KMS-11 (cell line): ENCODE results near the gene LIG4.
A peak's percentile ranks its signal among the peaks of the same experiment; 100 is the strongest.

ENCODE experiments used
- H2AFZ ChIP-seq: fragments of 200-600 bp; sonication (generic); 2 replicates; pipeline ENCODE4 v1.6.1; 2016; ENCODE audit warnings: antibody characterized with exemption, mixed run types, low read depth
- H3K27ac ChIP-seq: fragments of 200-600 bp; sonication (generic); 2 replicates; pipeline ENCODE4 v1.6.1; 2016; ENCODE audit warnings: mild to moderate bottlenecking, mixed run types
- H3K27me3 ChIP-seq: fragments of 200-600 bp; sonication (generic); 2 replicates; pipeline ENCODE4 v1.6.1; 2017; ENCODE audit warnings: mild to moderate bottlenecking, low read depth, mixed run types, moderate library complexity; ENCODE audit not compliant: insufficient read depth
- H3K36me3 ChIP-seq: fragments of 200-600 bp; sonication (generic); 2 replicates; pipeline ENCODE4 v1.6.1; 2017; ENCODE audit warnings: mild to moderate bottlenecking, mixed run types; ENCODE audit not compliant: insufficient read depth
- H3K4me1 ChIP-seq: fragments of 200-600 bp; sonication (generic); 2 replicates; pipeline ENCODE4 v1.6.1; 2016; ENCODE audit warnings: mild to moderate bottlenecking, low read depth, mixed run types; ENCODE audit not compliant: poor library complexity, severe bottlenecking
- H3K4me2 ChIP-seq: fragments of 200-600 bp; sonication (generic); 2 replicates; pipeline ENCODE4 v1.7.0; 2016; ENCODE audit warnings: mild to moderate bottlenecking, mixed run types
- H3K4me3 ChIP-seq: fragments of 200-600 bp; sonication (generic); IDR thresholded peaks from 2 replicates; pipeline ENCODE4 v1.6.1; 2017; ENCODE audit warnings: low read depth, low read length, mixed read lengths; ENCODE audit not compliant: insufficient read depth
- H3K79me2 ChIP-seq: fragments of 200-600 bp; sonication (generic); 2 replicates; pipeline ENCODE4 v1.6.1; 2016; ENCODE audit warnings: low read depth, mixed run types; ENCODE audit not compliant: insufficient read depth
- H3K9ac ChIP-seq: fragments of 200-600 bp; sonication (generic); 2 replicates; pipeline ENCODE4 v1.6.1; 2016; ENCODE audit warnings: mild to moderate bottlenecking, mixed run types
- H4K20me1 ChIP-seq: fragments of 200-600 bp; sonication (generic); 2 replicates; pipeline ENCODE4 v1.6.1; 2016; ENCODE audit warnings: mild to moderate bottlenecking, mixed run types; ENCODE audit not compliant: insufficient read depth
- CTCF ChIP-seq: fragments of 200-600 bp; sonication (generic); conservative IDR thresholded peaks from 2 replicates; pipeline ENCODE4 v1.6.1; 2017; ENCODE audit warnings: low read depth, mild to moderate bottlenecking, antibody characterized with exemption, low read length, moderate library complexity, mixed read lengths

Gene LIG4

GRCh38 chr13:108230377-108230776 is 15.0 kb upstream of the LIG4 start:
- H4K20me1 ChIP-seq: no peaks in the 10 kb centered on the region
- peaks cover 6% of the 10 kb centered on the region for H3K4me1 ChIP-seq
- no peak for TF ChIP-seq CTCF
- no peak overlapping the region for H2AFZ ChIP-seq
- no peaks in the 10 kb centered on the region for H3K79me2 ChIP-seq
- no peaks in the 10 kb centered on the region for H3K27me3 ChIP-seq
- no peak overlapping the region for H3K4me3 ChIP-seq
- no peak overlapping the region for H3K9ac ChIP-seq
- no peak overlapping the region for H3K4me2 ChIP-seq
- no peaks in the 10 kb centered on the region for H3K36me3 ChIP-seq
- H3K27ac ChIP-seq: no peak overlapping the region

GRCh38 chr13:108227651-108228272 is 12.4 kb upstream of the LIG4 start:
- peak; percentile 66 for TF ChIP-seq CTCF
- no peak overlapping the region for H3K9ac ChIP-seq
- no peak overlapping the region for H3K4me3 ChIP-seq
- no peaks in the 10 kb centered on the region for H3K36me3 ChIP-seq
- H3K27me3 ChIP-seq: no peaks in the 10 kb centered on the region
- H4K20me1 ChIP-seq: no peaks in the 10 kb centered on the region
- no peak overlapping the region for H3K27ac ChIP-seq
- no peaks in the 10 kb centered on the region; the same call in 1 of the 2 replicates for H3K79me2 ChIP-seq
- no peak overlapping the region for H3K4me2 ChIP-seq
- H3K4me1 ChIP-seq: peaks cover 12% of the 10 kb centered on the region
- H2AFZ ChIP-seq: no peak overlapping the region

- no peak overlapping the region for H2AFZ ChIP-seq
- no peak overlapping the region for H3K27ac ChIP-seq
- H3K9ac ChIP-seq: no peak overlapping the region
- no peak overlapping the region for H3K4me3 ChIP-seq
- no peaks in the 10 kb centered on the region for H3K36me3 ChIP-seq
- H4K20me1 ChIP-seq: no peaks in the 10 kb centered on the region
- peaks cover 7% of the 10 kb centered on the region; the same call in 1 of the 2 replicates for H3K79me2 ChIP-seq
- H3K4me2 ChIP-seq: no peak overlapping the region
- peaks cover 12% of the 10 kb centered on the region for H3K4me1 ChIP-seq
- TF ChIP-seq CTCF: no peak
- no peaks in the 10 kb centered on the region for H3K27me3 ChIP-seq
Observed at GRCh38 chr13:108226184-108226583, 10.8 kb upstream of the LIG4 start.

- Histone ChIP-seq H3K79me2 (peaks cover 14% of the 10 kb centered on the region; the same call in 1 of the 2 replicates), H2AFZ (no peak overlapping the region), H4K20me1 (no peaks in the 10 kb centered on the region), H3K27me3 (no peaks in the 10 kb centered on the region), H3K9ac (no peak overlapping the region), H3K4me3 (no peak overlapping the region), H3K27ac (no peak overlapping the region), H3K4me1 (peaks cover 12% of the 10 kb centered on the region), H3K4me2 (0 out of 2 replicates have a peak overlapping the region, but pooled peaks have one; percentile 4), H3K36me3 (no peaks in the 10 kb centered on the region)
- TF ChIP-seq CTCF: no peak
Observed at GRCh38 chr13:108225440-108225839, 10.1 kb upstream of the LIG4 start.
